B cell (primary cell): ENCODE measurements around the gene ATP6V1F. TPM values are rescaled to one million over a fixed set of nuclear protein-coding genes. Genes with fewer than 3 reads are reported as not detected.

Experiments
- ATAC-seq: fragments of 200-7000 bp; cut with Tn5 transposase; one replicate; pipeline ENCODE4 v1.10.0; 2021; ENCODE audit warnings: low read depth, mild to moderate bottlenecking, moderate number of reproducible peaks, moderate library complexity
- CTCF ChIA-PET: fragments of 350-600 bp; sonication (Branson Sonifier 250); formaldehyde crosslinking; loops from one replicate; lab custom pipeline; 2021; ENCODE audit warnings: antibody characterized with exemption, inconsistent platforms; lab: Charles Lee
- POLR2A ChIA-PET: fragments of 350-600 bp; sonication (Branson Sonifier 250); formaldehyde crosslinking; loops from one replicate; lab custom pipeline; 2021; ENCODE audit warnings: antibody characterized with exemption; lab: Charles Lee
- DNase-seq: peaks from one replicate; pipeline ENCODE4 v3.0.0; 2013
- H2AFZ ChIP-seq: 2 replicates; pipeline ENCODE4 v1.6.1; 2012; ENCODE audit warnings: mild to moderate bottlenecking, low read depth, low read length; ENCODE audit not compliant: insufficient read depth, poor library complexity, severe bottlenecking
- H3K27ac ChIP-seq, 2 donors: 1 replicate in 1 of 2; 2 replicates in 1 of 2; pipeline ENCODE4 v1.5.1; 2012 to 2013; ENCODE audit warnings: low read length in 2 of 2, mild to moderate bottlenecking in 2 of 2, moderate library complexity in 1 of 2
- H3K27me3 ChIP-seq, 4 experiments: fragments of 200-600 bp in 1 of 4; sonication (generic) in 1 of 4; replicated peaks in 1 of 4; 1 replicate in 2 of 4; 2 replicates in 2 of 4; pipeline versions ENCODE4 v1.6.1 to v1.7.0; 2013 to 2016; ENCODE audit warnings: low read length in 3 of 4, mild to moderate bottlenecking in 2 of 4, mixed read lengths in 1 of 4, moderate library complexity in 1 of 4; ENCODE audit not compliant: insufficient read depth in 4 of 4, control insufficient read depth in 3 of 4; ENCODE audit errors: control extremely low read depth in 1 of 4
- H3K36me3 ChIP-seq, 2 experiments: replicated peaks in 1 of 2; 1 replicate in 1 of 2; 2 replicates in 1 of 2; pipeline versions ENCODE4 v1.6.1 to v1.7.1; 2013; ENCODE audit warnings: low read length in 1 of 2; ENCODE audit not compliant: insufficient read depth in 2 of 2, control insufficient read depth in 1 of 2; ENCODE audit errors: control extremely low read depth in 1 of 2, extremely low read depth in 1 of 2
- H3K4me1 ChIP-seq, 2 donors: fragments of 200-600 bp in 1 of 2; sonication (generic) in 1 of 2; 1 replicate in 1 of 2; 2 replicates in 1 of 2; pipeline versions ENCODE4 v1.5.1 to v1.6.1; 2013 to 2017; ENCODE audit warnings: low read length in 2 of 2; ENCODE audit not compliant: control insufficient read depth in 2 of 2, insufficient read depth in 2 of 2
- H3K4me2 ChIP-seq: replicated peaks from 2 replicates; pipeline ENCODE3; 2012; ENCODE audit warnings: mild to moderate bottlenecking, low read depth, low read length; ENCODE audit not compliant: poor library complexity, severe bottlenecking
- H3K4me3 ChIP-seq, 5 experiments: fragments of 200-600 bp in 1 of 5; sonication (generic) in 1 of 5; 1 replicate in 3 of 5; 2 replicates in 2 of 5; pipeline versions ENCODE4 v1.5.1 to v1.7.0; 2011 to 2016; ENCODE audit warnings: low read length in 4 of 5, mild to moderate bottlenecking in 4 of 5, low read depth in 2 of 5, control low read depth in 1 of 5, moderate library complexity in 1 of 5; ENCODE audit not compliant: insufficient read depth in 1 of 5; ENCODE audit errors: control extremely low read depth in 1 of 5, extremely low read depth in 1 of 5
- H3K79me2 ChIP-seq: fragments of 200-600 bp; sonication (generic); one replicate; pipeline ENCODE4 v1.6.0; 2016; ENCODE audit warnings: low read length; ENCODE audit not compliant: control insufficient read depth, insufficient read depth
- H3K9ac ChIP-seq: fragments of 200-600 bp; sonication (generic); 2 replicates; pipeline ENCODE4 v1.6.1; 2017; ENCODE audit warnings: mild to moderate bottlenecking, low read length, moderate library complexity
- H3K9me3 ChIP-seq, 3 donors: one replicate each; pipeline versions ENCODE4 v1.6.1 to v1.7.1; 2013; ENCODE audit warnings: low read length in 2 of 3; ENCODE audit not compliant: control insufficient read depth in 2 of 3, insufficient read depth in 1 of 3; ENCODE audit errors: control extremely low read depth in 1 of 3
- H4K20me1 ChIP-seq: 2 replicates; pipeline ENCODE4 v1.6.0; 2012; ENCODE audit warnings: mild to moderate bottlenecking, low read length; ENCODE audit not compliant: insufficient read depth, control insufficient read depth, poor library complexity, severe bottlenecking
- H3K27ac Mint-ChIP-seq: one replicate; pipeline ENCODE4 v1.8.0; 2021; ENCODE audit warnings: mixed read lengths
- H3K27me3 Mint-ChIP-seq: one replicate; pipeline ENCODE4 v1.8.0; 2021; ENCODE audit warnings: mixed read lengths
- H3K4me1 Mint-ChIP-seq: one replicate; pipeline ENCODE4 v1.8.0; 2021; ENCODE audit warnings: mixed read lengths
- H3K4me3 Mint-ChIP-seq: one replicate; pipeline ENCODE4 v1.8.0; 2021; ENCODE audit warnings: mixed read lengths
- H3K9me3 Mint-ChIP-seq: one replicate; pipeline ENCODE4 v1.8.0; 2022; ENCODE audit warnings: mixed read lengths; ENCODE audit not compliant: insufficient read depth
- CTCF ChIP-seq: fragments of 200-600 bp; IDR thresholded peaks from one replicate; pipeline ENCODE4 v1.8.0; 2022; ENCODE audit warnings: antibody characterized with exemption, mild to moderate bottlenecking
- EZH2 ChIP-seq: IDR thresholded peaks from 2 replicates; pipeline ENCODE4 v1.6.1; 2012; ENCODE audit warnings: borderline replicate concordance, low read depth, mild to moderate bottlenecking, moderate library complexity, low read length; ENCODE audit not compliant: insufficient read depth, poor library complexity, severe bottlenecking
- WGBS: methylation state at CpG from one replicate; pipeline ENCODE4 v1.1.5; 2013; ENCODE audit warnings: missing lambda C conversion rate; ENCODE audit not compliant: insufficient coverage; 5-methylcytosine and 5-hydroxymethylcytosine counted together
- intact Hi-C: fragments of 100-400 bp; cut with micrococcal nuclease; formaldehyde crosslinking; loops from one replicate; pipeline ENCODE4 v1.10.0; 2022
- polyA plus RNA-seq: library from polyadenylated mRNA; depleted of rRNA; stranded (reverse); fragments of >200 nt; gene quantifications from 2 replicates; pipeline ENCODE4 v1.2.3, GENCODE V29; 2012
- total RNA-seq, 2 donors: library from RNA; stranded (reverse); fragments of 120-200 nt in 1 of 2; gene quantifications; 1 replicate in 1 of 2; 2 replicates in 1 of 2; pipeline versions ENCODE4 v1.2.3 to v1.2.4, GENCODE V29; 2013 to 2022

The ATP6V1F gene
- total and polyA plus RNA-seq, 2 donors (not counting 1 experiment from before 2014, with no cell fraction given) = 81.7 to 198 TPM

- Histone ChIP-seq H3K27me3 (peaks cover 0 to 3% (median 0%) of the 10 kb centered on the region in 4 experiments), H3K4me1 (peaks cover 0 to 6% of the 10 kb centered on the region in 2 donors), H2AFZ (no peak overlapping the region), H3K27ac (no peak overlapping the region), H3K9me3 (peaks cover 3 to 8% (median 5%) of the 10 kb centered on the region in 3 donors), H3K36me3 (no peaks in the 10 kb centered on the region), H3K9ac (no peak overlapping the region), H3K4me3 (no peak overlapping the region), H3K79me2 (no peaks in the 10 kb centered on the region), H3K4me2 (no peak overlapping the region), H4K20me1 (no peaks in the 10 kb centered on the region)
- ATAC-seq (no peak), DNase-seq (no peak)
- intact Hi-C loops = no loop called here
- WGBS = no CpG with 5 or more reads among the region's 1 CpG
- H3K9me3 Mint-ChIP-seq = no peaks in the 10 kb centered on the region
- peaks cover 8% of the 10 kb centered on the region for H3K4me1 Mint-ChIP-seq
- no peak overlapping the region for H3K27ac Mint-ChIP-seq
- ChIA-PET CTCF (interaction anchor here (1.1 to 3.5 kb wide), 3 partner anchors 40 to 264 kb away, joined by 3 to 17 read pairs (median 3); no protein-coding TSS in a partner anchor), POLR2A (no interaction called here)
- TF ChIP-seq EZH2 (no peak), CTCF (no peak)
- no peak overlapping the region for H3K4me3 Mint-ChIP-seq
- peaks cover 6% of the 10 kb centered on the region for H3K27me3 Mint-ChIP-seq
Observed at GRCh38 chr7:128900237-128900636, 37.6 kb downstream of the ATP6V1F start.

GRCh38 chr7:128902761-128903585 is 40.3 kb downstream of the ATP6V1F start:
- no peaks in the 10 kb centered on the region for H3K36me3 ChIP-seq
- no peaks in the 10 kb centered on the region for H4K20me1 ChIP-seq
- no peak overlapping the region for H3K9ac ChIP-seq
- intact Hi-C loops = no loop called here
- peaks cover 0 to 6% of the 10 kb centered on the region in 2 donors for H3K4me1 ChIP-seq
- ChIA-PET POLR2A (no interaction called here), CTCF (interaction anchor here (0.6 to 2.8 kb wide), 14 partner anchors 12 to 307 kb away, joined by 3 to 28 read pairs (median 4); no protein-coding TSS in a partner anchor)
- no peak for ATAC-seq
- no peaks in the 10 kb centered on the region for H3K9me3 Mint-ChIP-seq
- 87% methylated on average over 10 of the region's 12 CpGs for WGBS
- H3K9me3 ChIP-seq = peaks cover 3 to 8% (median 5%) of the 10 kb centered on the region in 3 donors
- H3K27me3 Mint-ChIP-seq = peaks cover 13% of the 10 kb centered on the region
- H3K4me3 ChIP-seq = no peak overlapping the region
- no peak for DNase-seq
- no peak overlapping the region for H3K4me3 Mint-ChIP-seq
- H3K4me2 ChIP-seq = no peak overlapping the region
- no peak overlapping the region for H3K27ac Mint-ChIP-seq
- H3K27me3 ChIP-seq = peaks cover 0 to 3% (median 0%) of the 10 kb centered on the region in 4 experiments
- no peaks in the 10 kb centered on the region for H3K79me2 ChIP-seq
- peaks cover 8% of the 10 kb centered on the region for H3K4me1 Mint-ChIP-seq
- no peak for TF ChIP-seq CTCF
- TF ChIP-seq EZH2 = no peak
- no peak overlapping the region for H3K27ac ChIP-seq
- no peak overlapping the region for H2AFZ ChIP-seq
